Activated CD8-positive, alpha-beta memory T cell treated with anti-CD3 and anti-CD28 coated beads, Interleukin-2, amount 10 ng/mL, durations not matched to agents 7 days and 5 days (primary cell): Measurements from ENCODE around the gene CHST13. TPM values are rescaled to one million over a fixed set of nuclear protein-coding genes. Genes with fewer than 3 reads are reported as not detected.

Experiments used
- ATAC-seq: fragments of 150-1000 bp; cut with Tn5 transposase; one replicate; pipeline ENCODE4 v1.10.0; 2021; ENCODE audit warnings: moderate library complexity
- CTCF ChIA-PET: fragments of 350-600 bp; sonication (Branson Sonifier 250); formaldehyde crosslinking; loops from one replicate; lab custom pipeline; 2021; ENCODE audit warnings: antibody characterized with exemption; lab: Charles Lee
- DNase-seq: peaks from one replicate; pipeline ENCODE4 v3.0.0-alpha.2; 2020
- H3K27ac Mint-ChIP-seq: one replicate; pipeline ENCODE4 v1.8.0; 2021; ENCODE audit warnings: mild to moderate bottlenecking, mixed read lengths
- H3K27me3 Mint-ChIP-seq: one replicate; pipeline ENCODE4 v1.8.0; 2021; ENCODE audit warnings: mixed read lengths
- H3K36me3 Mint-ChIP-seq: one replicate; pipeline ENCODE4 v1.8.0; 2021; ENCODE audit warnings: mild to moderate bottlenecking, mixed read lengths
- H3K4me1 Mint-ChIP-seq: one replicate; pipeline ENCODE4 v1.8.0; 2021; ENCODE audit warnings: mixed read lengths
- H3K4me3 Mint-ChIP-seq: one replicate; pipeline ENCODE4 v1.8.0; 2021; ENCODE audit warnings: mild to moderate bottlenecking, moderate library complexity, mixed read lengths
- H3K9me3 Mint-ChIP-seq: one replicate; pipeline ENCODE4 v1.8.0; 2022; ENCODE audit warnings: low read depth, mixed read lengths
- total RNA-seq, 2 experiments: library from RNA; stranded (reverse); gene quantifications; one replicate each; pipeline ENCODE4 v1.2.3, GENCODE V29; 2021

CHST13 gene
- total RNA-seq, 2 experiments from 2014 or later, result not detected

DNA sequence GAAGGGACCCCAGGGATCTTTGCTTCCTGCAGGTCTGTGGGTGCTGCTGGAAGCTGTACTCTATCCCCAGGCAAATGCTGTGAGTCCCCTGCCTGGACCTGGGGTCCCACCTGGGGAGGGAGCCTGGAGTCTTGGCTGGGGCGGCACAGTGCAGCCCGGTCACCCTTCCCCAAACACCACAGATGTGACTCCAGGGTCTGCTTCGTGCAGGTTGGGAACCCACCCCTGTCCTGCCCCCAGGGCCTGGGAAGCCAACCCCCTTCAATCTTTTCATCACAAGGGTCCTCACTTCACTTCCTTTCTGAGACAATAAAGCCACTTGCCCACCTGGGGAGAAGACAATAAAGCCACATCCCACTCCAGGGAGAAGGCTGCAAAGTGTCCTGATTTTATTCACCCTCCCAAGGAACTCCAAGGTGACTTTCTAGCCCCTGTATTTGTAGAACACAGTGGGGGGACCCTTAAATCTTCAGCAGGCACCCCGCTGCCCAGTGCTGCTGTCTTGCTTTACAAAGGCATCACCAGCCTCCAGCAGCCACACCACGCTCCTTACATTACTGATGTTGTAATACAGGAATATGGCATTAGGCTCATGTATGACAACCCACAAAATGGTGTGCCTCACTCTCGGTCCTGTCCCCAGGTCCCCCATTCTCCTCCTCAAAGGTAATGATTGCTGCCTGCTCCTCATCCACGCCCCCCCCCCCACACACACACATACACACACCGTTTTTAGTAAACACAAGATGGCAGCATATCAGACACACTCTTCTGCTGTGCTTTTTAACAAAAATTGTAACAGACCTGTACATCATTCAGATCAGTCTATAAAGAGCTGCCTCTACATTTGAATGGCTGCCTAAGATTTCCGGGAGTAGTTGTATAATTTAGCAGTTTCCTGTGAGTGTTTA is 24.9 kb downstream of the CHST13 start:
- CTCF ChIA-PET, result no interaction called here
- no peak for ATAC-seq
- Mint-ChIP-seq H3K27me3 (peaks cover 14% of the 10 kb centered on the region), H3K27ac (no peak overlapping the region), H3K4me1 (no peaks in the 10 kb centered on the region), H3K36me3 (no peaks in the 10 kb centered on the region), H3K4me3 (no peak overlapping the region), H3K9me3 (no peaks in the 10 kb centered on the region)
- peak; percentile 11 for DNase-seq

DNA sequence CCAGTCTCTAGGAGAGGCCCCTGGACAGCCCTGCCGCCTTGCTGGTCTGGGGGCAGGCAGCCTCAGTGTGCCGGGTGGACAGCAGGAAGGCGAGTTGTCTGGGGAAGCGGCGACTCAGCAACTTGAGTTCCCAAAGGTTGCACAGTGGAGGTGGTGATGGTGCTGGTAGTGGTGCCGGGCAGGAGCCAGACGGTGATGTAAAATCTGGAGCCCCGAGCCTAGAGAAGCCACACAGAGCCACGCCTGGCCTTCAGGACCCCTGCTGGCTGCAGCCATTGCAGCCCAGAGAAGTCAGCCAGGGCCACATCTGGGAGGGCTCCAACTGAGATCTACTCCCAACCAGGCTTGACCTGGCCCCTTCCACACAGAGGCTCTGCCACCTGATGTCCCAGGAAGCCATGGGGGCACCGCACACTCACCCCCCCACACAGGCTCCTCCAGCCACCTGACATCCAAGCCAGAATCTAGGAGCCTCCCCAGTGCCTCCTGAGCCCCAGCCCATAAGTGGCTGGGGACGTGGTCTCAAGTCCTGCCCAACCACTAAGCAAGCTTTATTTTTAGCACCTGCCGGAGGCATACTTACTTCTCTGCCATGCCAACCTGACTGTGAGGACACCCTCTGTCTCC is 26.0 kb downstream of the CHST13 start:
- no peak overlapping the region for H3K4me3 Mint-ChIP-seq
- peaks cover 14% of the 10 kb centered on the region for H3K27me3 Mint-ChIP-seq
- H3K4me1 Mint-ChIP-seq, result no peaks in the 10 kb centered on the region
- DNase-seq (no peak), ATAC-seq (no peak)
- H3K9me3 Mint-ChIP-seq, result no peaks in the 10 kb centered on the region
- no peak overlapping the region for H3K27ac Mint-ChIP-seq
- CTCF ChIA-PET, result no interaction called here
- no peaks in the 10 kb centered on the region for H3K36me3 Mint-ChIP-seq

DNA sequence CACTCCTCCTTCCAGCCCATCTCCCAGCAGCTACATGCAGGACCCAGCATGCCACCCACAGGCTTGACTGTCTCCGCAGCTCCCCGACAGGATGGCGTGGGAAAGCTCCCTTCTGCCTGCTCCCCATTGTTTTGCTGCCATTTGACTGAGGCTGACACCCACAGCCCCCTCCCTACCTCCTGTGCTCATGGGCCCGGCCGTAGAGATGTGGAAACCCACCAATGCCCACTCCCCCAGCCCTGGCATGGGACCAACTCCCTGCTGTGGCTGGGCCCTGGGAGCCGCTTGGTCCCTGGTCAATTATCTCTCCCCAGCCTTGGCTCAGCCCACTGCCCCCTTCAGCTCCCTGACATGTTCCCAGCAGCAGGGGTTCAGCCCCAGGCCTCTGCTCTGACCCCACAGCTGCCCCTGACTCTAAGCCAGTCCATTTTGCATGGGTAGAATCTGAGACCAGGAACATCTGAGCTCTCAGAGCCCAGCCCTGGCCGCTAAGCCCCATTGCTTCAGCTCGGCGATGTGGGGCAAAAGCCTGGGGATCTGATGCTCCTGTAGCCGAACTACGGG is 26.6 kb downstream of the CHST13 start:
- ATAC-seq, result no peak
- H3K4me3 Mint-ChIP-seq, result no peak overlapping the region
- DNase-seq, result peak; percentile 18
- H3K27ac Mint-ChIP-seq, result no peak overlapping the region
- CTCF ChIA-PET, result no interaction called here
- H3K4me1 Mint-ChIP-seq, result no peaks in the 10 kb centered on the region
- H3K9me3 Mint-ChIP-seq, result no peaks in the 10 kb centered on the region
- peaks cover 14% of the 10 kb centered on the region for H3K27me3 Mint-ChIP-seq
- H3K36me3 Mint-ChIP-seq, result no peaks in the 10 kb centered on the region

DNA sequence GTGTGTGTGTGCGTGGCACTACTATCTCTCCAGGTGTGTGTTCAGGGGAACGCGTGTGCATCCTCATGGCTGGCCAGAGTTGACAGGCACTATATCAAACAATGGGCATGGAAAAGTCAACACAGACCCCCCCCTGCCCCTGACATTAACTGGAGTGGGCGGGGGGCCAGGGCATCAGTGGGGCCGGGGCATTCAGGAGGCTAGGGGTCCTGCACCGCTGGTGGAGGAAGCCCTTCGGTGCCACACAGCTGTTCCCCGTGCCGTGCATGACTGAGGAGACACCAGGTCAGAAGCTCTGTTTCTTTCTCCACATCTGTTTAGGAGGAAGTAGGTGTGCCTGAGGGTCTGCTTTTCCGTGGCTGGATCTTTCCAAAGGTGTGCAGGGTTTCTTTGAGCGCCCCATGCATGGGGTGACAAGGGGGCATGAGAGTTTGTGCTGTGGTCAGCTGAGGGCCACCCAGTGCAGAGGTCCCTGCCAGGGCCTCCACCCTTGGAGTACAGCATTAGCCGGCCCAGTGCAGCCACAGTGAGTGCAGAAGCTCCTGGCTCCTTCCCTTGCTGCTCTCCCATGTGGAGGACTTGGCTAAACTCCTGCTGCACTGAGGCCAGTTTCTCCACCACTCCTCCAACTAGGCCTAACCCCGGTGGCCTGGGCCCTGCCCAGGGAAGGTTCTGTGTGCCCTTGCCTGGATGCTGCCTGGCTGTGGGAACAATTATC is 27.3 kb downstream of the CHST13 start:
- H3K9me3 Mint-ChIP-seq, result no peaks in the 10 kb centered on the region
- H3K4me3 Mint-ChIP-seq, result no peak overlapping the region
- no peaks in the 10 kb centered on the region for H3K4me1 Mint-ChIP-seq
- ATAC-seq, result no peak
- CTCF ChIA-PET, result no interaction called here
- no peaks in the 10 kb centered on the region for H3K36me3 Mint-ChIP-seq
- H3K27ac Mint-ChIP-seq, result no peak overlapping the region
- H3K27me3 Mint-ChIP-seq, result peaks cover 14% of the 10 kb centered on the region
- peak; percentile 27 for DNase-seq

DNA sequence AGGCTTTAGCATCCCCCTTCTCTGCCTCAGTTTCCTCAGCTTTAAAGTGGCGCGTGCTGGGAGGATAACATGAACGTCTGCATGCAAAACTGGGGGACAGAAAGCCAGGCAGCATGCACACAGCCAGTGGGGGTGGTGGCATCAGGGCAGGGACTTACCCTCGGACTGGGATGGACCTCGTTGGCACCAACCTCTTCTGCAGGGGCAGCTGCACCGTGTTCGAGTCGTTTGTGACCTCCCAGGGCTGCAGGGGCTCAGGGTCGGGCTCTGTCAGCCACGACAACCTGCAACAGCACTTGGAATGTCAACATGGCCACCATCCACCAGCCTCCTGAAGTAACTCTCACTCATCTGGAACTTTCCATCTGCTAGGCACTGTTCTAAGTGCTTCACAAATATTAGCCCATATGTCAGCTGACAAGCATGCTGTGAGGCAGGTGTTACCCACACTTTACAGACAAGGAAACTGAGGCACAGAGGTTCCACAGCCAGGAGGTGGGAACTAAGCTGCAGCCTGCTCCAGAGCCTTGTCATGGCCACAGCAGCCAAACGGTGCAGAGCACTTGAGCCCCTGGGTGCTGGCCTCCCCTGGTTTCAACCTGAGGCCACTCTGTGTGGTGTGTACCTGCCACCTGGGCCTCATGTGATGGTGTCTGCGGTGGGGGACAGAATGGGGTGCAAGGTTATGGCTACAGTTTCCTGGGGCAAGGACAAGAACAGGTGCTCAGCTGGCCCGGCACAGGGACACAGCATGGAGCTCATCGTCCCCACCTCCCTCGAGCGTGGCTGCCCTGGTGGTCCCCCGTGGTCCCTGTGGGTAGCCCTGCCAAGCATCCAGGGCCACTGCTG is 28.1 kb downstream of the CHST13 start:
- CTCF ChIA-PET, result no interaction called here
- peak; percentile 34 for DNase-seq
- Mint-ChIP-seq H3K27ac (no peak overlapping the region), H3K9me3 (no peaks in the 10 kb centered on the region), H3K36me3 (no peaks in the 10 kb centered on the region), H3K4me3 (no peak overlapping the region), H3K27me3 (peaks cover 10% of the 10 kb centered on the region), H3K4me1 (no peaks in the 10 kb centered on the region)
- no peak for ATAC-seq

- no peak for ATAC-seq
- H3K9me3 Mint-ChIP-seq, result no peaks in the 10 kb centered on the region
- H3K4me3 Mint-ChIP-seq, result no peak overlapping the region
- H3K4me1 Mint-ChIP-seq, result no peaks in the 10 kb centered on the region
- no peak overlapping the region for H3K27ac Mint-ChIP-seq
- H3K27me3 Mint-ChIP-seq, result peaks cover 5% of the 10 kb centered on the region
- CTCF ChIA-PET, result no interaction called here
- no peaks in the 10 kb centered on the region for H3K36me3 Mint-ChIP-seq
- no peak for DNase-seq
These were observed 28.8 kb downstream of the CHST13 start for GRCh38 chr3:126552688-126553283.

GRCh38 chr3:126553284-126554084 is 29.5 kb downstream of the CHST13 start:
- Mint-ChIP-seq H3K36me3 (no peaks in the 10 kb centered on the region), H3K9me3 (no peaks in the 10 kb centered on the region), H3K4me1 (no peaks in the 10 kb centered on the region), H3K27ac (no peak overlapping the region), H3K27me3 (peaks cover 5% of the 10 kb centered on the region), H3K4me3 (no peak overlapping the region)
- CTCF ChIA-PET, result no interaction called here
- ATAC-seq (no peak), DNase-seq (peak; percentile 28)

DNA sequence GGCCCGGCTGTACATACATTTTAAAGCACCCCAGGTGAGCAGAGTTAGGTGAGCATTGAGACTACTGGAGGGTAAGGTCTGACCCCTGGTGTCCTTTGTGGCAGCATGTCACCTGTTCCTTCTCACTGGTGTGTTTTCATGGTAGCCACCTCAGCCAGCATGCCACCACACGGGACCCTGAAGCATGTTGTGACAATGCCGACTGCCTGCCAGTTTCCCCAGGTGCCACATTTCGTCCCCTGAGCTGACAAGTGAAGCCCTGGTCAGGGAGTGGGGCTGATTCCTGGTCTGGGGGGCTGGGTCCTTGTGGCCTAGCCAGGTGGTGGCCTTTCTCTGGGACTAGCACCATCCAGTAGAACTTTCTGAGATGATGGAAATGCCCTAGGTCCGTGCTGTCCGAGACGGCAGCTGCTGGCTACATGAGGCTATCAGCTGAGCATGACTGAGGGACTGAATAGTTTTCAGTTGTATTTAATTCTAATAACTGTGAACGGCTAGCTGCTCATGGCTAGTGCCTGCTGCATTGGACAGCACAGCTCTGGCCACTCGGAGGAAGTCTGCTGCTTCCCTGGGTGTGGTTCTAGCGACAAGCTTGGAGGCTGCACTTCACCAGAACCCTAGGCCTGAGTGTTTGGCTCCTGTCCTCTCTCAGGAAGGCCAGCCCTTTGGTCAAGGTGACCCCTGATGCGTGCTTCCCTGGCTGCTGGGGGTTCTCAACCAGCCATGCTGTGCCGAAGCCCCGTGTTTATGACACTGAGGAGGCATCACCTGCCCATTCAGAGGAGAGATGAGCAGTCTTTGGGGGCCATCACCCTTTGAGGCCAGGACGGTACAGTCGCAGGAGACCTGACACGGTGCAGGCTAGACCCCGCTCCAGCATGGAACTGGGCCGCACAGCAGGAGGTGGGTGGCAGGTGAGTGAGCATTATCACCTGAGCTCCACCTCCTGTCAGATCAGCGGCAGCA is 30.9 kb downstream of the CHST13 start:
- peak; percentile 30 for DNase-seq
- Mint-ChIP-seq H3K9me3 (no peaks in the 10 kb centered on the region), H3K27ac (no peak overlapping the region), H3K27me3 (peaks cover 3% of the 10 kb centered on the region), H3K4me3 (no peak overlapping the region), H3K4me1 (no peaks in the 10 kb centered on the region), H3K36me3 (no peaks in the 10 kb centered on the region)
- CTCF ChIA-PET, result no interaction called here
- no peak for ATAC-seq

GRCh38 chr3:126555795-126556636 is 32.1 kb downstream of the CHST13 start:
- Mint-ChIP-seq H3K27ac (no peak overlapping the region), H3K9me3 (no peaks in the 10 kb centered on the region), H3K4me1 (no peaks in the 10 kb centered on the region), H3K27me3 (peaks cover 10% of the 10 kb centered on the region), H3K36me3 (no peaks in the 10 kb centered on the region), H3K4me3 (no peak overlapping the region)
- peak; percentile 31 for DNase-seq
- CTCF ChIA-PET, result no interaction called here
- ATAC-seq, result no peak

DNA sequence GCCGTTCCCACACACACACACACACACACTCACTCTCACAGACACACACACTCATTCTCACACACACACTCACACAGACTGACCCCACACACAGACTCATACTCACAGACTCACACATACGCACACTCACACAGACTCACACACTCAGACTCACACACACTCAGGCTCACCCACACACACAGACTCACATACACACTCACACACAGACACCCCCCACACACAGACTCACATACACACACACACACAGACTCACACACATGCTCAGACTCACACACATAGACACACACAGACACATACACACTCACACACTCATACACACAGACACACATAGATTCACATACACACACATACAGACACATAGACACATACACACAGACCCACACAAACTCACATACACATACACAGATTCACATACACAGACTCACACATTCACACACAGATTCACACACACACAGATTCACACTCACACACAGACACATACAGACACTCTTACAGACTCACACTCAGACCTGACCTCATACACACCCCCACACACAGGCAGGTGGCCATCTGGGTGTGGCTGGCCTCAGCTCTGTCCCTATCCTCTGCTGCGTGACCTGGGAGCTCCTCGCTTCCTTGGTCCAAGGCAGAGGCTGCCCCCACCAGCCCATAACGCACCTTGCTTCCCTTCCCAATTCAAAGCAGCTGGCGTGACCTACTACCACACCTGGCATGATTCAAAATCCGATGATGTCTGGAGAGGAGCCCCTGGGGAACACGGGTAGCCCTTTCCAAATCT is 32.9 kb downstream of the CHST13 start:
- DNase-seq, result no peak
- ATAC-seq, result no peak
- Mint-ChIP-seq H3K27ac (no peak overlapping the region), H3K4me1 (no peaks in the 10 kb centered on the region), H3K9me3 (no peaks in the 10 kb centered on the region), H3K27me3 (peaks cover 13% of the 10 kb centered on the region), H3K4me3 (no peak overlapping the region), H3K36me3 (no peaks in the 10 kb centered on the region)
- CTCF ChIA-PET, result no interaction called here
